GM20431 (cell line): ENCODE data around the gene B4GALT7.

Source experiments
- in situ Hi-C: fragments of 300-500 bp; cut with MseI, MboI; formaldehyde crosslinking; loops from one replicate; pipeline ENCODE4 v1.15.0; 2020; ENCODE audit warnings: low sequenced_read_pairs; ENCODE audit not compliant: unreplicated experiment

B4GALT7 gene

DNA sequence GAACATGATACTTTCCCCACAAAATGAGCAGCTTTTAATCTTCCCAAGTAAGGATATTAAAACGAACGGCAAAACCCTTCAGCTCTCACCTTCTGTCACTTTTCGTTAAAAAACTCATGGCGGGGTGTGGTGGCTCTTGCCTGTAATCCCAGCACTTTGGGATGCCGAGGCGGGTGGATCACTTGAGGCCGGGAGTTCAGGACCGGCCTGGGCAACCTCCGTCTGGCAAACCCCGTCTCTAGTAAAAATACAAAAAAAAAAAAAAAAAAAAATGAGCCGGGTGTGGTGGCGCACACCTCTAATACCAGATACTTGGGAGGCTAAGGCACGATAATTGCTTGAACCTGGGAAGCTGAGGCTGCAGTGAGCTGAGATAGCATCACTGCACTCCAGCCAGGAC, 7.0 kb upstream of the B4GALT7 start:
- in situ Hi-C loops = no loop called here

DNA sequence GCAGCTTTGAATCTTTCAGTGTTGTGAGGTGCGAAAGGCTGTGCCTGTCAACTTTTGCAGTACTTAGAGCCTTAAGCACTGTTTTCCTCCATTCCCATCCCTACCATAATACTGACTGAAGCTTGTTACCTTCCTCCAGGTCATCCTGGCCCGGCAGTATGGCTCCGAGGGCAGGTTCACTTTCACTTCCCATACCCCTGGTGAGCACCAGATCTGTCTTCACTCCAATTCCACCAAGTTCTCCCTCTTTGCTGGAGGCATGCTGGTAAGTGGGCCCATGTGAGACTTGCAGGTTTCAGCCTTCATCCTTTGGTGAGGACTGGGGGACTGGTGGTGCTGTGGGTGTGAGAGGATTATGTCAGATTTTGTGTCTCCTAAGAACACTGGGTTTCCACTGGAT, 6.4 kb upstream of the B4GALT7 start:
- in situ Hi-C loops = no loop called here

DNA sequence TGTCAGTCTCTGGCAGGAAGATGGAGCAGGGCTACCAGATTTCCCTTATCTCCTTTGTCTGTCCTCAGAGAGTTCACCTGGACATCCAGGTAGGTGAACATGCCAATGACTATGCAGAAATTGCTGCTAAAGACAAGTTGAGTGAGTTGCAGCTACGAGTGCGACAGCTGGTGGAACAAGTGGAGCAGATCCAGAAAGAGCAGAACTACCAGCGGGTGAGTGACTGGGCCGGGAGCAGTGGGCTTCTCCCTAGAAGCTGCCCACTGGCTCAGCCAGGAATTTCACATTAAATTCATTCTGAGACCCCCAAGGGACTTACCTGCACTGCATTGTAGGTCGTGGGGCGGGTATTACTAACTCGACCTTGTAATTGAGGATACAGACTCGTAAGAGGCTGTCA, 5.9 kb upstream of the B4GALT7 start:
- in situ Hi-C loops = no loop called here

DNA sequence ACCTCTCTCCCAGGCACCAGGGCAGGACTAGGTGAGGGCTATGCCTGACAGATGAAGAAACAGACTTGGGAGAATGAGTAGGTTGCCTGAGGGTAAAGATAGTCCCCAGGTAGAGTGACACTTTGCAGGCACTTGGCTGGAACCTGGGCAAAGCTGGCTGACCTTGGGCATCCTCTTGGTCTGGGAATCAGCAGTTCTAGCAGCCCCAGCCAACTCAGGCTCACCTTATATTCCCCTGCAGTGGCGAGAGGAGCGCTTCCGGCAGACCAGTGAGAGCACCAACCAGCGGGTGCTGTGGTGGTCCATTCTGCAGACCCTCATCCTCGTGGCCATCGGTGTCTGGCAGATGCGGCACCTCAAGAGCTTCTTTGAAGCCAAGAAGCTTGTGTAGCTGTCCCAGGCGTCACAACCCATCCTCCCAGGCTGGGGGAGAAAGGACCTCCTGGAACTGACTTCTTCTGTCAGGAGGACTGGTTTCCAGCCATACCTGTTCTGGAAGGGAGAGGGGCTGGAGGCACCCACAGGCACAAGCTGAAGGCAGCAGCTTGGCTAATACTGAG, 4.8 kb upstream of the B4GALT7 start:
- in situ Hi-C loops = no loop called here

DNA sequence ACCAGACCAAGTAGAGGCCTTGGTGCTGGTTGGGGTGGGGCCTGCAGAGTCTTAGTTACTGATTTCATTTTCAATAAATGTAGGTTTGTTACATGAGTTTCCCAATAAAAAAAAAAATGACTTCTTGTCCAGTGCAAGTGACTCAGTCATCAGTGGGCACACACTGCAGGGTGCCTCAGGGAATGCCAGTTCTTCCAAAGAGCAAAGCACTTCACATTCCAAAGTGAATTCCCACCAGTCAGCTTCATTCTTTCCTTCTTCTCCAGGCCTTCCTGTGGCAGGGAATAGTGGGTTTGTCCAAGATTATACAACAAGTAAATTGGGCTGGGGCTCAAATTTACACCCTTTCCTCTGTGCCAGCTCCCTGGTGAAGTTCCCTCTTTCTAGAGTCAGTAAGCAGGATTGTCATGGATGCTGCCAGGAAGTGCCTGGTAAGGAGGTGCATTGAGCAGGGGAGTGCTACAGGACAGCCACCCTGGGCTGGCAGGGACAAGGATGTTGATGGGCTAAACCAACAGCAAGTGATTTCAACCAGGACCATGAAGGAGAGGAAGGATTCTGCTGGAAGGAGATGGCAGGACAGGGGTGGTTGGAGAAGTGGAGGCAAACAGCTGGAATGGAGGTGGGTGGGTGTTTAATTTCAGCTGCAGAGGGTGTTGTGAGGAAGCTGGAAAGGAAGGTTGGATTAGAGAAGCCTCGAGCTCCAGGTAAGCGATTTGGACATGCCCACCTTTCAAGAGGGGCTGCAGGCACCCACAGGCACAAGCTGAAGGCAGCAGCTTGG, 3.7 kb upstream of the B4GALT7 start:
- in situ Hi-C loops = no loop called here

DNA sequence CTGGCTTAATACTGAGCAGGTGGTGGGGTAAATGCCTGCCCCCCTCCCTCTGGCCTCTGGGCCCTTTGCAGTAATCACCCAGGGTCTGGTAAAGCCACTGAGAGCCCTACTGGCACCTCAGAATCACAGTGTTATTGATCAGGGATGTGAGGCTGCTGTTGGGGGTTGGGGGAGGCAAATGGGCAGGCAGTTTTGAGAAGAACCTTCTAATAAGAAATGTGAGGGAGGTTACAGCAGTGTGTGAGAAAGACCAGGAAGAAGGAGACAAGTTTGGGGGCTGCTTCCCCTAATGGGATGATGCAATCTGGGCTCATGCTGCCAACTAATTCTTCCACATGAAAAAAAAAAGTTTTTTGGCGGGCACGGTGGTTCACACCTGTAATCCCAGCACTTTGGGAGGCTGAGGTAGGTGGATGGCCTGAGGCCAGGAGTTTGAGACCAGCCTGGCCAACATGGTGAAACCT, 3.1 kb upstream of the B4GALT7 start:
- in situ Hi-C loops = no loop called here

DNA sequence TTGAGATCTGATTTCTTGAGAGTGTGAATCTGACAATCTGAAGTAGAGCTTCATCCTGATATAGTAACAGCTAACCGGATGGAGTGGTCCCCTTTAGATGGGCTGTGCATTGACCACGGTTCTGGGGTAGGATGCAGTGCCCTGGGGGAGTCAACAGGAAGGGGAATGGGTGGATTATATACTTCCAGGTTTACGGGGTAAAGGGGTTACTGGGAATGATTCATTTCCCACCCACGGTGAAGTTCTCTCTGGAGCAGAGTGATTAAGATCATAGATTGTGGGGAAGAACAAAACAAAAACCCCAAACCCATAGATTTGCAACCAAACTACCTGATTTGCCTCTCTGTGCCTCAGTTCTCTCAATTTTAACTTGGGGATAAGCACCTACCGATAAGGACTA, 1.5 kb upstream of the B4GALT7 start:
- in situ Hi-C loops = no loop called here

DNA sequence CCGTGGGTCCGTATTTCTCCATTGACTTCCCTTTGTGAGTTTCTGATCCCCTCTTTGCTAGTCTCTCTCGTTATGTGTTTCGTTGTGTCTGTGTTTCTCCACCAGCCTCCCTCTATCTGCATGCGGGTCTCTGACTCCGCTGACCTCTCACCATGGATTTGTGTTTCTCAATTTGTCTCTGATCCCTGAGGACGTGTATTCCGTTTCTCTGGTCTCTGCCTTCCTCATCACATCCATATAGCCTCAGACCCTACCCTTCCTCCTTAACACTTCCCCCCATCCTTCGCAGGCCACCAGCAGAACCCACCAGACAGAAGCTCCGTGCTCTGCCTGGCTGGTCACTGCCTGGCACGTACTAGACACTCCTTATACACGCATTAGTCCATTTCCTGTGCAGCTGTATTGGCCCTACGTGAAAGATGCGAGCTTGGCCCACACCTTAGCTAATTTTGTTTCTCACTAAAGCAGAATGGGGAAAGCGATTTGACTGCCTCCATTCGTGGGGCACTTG, 631 bp downstream of the B4GALT7 start:
- in situ Hi-C loops = loop anchor here (25.0 kb wide), 1 partner anchor 462 kb away; no protein-coding TSS in a partner anchor

DNA sequence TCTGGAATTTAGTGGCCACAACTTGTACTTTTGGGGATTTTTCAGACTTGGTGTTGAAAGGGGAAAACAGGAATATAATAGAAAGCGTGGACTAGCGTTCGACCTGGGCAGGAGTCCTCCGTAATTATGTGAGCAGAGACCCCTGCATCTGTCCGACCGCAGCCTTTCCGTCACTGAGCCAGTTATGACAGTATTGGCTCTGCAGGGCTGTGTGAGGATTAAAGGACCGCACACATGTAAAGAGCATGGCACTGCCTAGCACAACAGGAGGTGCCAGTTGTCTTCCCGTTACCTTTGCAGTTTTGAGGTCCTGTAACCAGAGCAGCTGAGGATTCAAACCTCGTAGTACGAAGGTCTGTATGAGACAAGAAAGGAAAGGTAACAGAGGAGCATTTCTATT, 1.2 kb downstream of the B4GALT7 start:
- in situ Hi-C loops = loop anchor here (25.0 kb wide), 1 partner anchor 461 kb away; no protein-coding TSS in a partner anchor

DNA sequence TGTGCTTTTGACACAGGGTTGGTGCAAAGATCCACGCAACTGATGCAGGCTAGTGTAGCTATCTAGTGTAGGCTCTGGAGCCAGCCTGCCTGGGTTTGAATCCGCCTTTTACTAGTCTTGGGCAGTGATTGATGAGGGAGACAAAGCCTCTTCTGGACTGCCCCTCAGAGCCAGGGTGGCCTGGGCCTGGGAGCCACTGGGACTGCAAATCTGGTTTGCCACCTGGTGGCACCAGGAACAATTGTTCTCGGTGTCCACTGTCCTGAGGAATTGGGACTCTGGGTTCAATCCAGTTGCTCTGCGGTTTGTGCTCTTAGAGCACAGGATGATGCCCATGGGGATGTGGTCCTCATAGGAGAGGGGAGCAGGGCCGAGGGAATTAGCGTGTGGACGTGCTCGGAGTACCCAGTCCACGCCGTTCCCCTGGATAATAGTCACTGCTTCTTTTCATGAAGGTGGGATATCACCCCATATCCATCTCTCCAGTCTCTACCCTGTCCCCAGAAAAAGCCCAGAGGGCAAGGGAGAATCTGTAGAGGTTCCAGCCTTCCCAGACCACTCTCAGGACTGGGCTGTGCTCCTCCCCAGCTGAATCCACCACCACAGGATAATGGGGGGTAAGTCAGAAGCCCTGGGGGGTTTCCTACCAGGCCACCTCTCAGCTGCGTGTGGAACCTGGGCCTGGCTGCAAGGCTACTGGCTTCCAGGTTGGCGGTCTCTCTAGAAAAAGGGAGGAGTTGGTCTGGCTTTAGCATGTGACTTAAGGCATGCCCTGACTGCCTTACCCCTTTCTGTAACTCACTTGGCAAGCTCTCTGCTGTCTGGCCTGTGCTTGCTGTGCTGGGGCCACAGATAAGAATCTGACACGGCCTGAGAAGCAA, 1.9 kb downstream of the B4GALT7 start:
- in situ Hi-C loops = loop anchor here (25.0 kb wide), 1 partner anchor 460 kb away; no protein-coding TSS in a partner anchor

DNA sequence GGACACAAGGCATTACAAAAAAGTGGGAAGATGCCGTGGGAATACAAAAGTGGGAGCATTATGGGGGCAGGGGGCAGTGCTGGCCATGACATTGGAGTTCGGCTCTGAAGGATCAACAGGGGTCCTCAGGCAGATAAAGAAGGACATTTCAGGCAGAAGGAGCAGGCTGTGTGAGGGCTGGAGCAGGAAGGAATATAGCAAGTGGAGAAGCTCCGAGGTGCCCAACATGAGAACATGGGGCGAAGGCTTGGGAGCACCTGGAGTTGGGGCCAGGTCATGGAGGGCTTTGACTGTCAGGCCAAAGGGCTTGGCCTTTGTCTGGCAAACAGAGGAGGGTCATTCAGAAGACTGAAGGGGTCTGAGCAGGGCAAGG, 2.5 kb downstream of the B4GALT7 start:
- in situ Hi-C loops = loop anchor here (25.0 kb wide), 1 partner anchor 460 kb away; no protein-coding TSS in a partner anchor

DNA sequence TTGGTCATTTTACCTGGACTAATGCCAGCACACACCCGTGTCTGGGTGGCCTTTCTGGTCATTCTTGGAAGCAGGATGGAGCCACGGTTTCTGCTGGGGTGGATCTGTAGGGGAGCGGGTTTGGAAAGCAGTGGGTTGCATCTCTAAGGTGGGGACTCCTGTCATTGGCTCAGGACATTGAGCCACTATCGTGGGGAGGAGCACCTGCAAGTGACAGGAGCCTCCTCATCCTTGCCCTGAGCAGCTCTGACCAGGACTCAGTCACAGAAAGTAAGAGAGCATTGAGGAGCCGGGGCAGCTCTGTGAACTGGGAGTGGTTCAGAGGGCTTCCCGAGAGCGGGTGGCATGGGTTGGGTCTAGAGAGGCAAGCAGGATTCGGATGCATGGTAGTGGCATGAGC, 3.7 kb downstream of the B4GALT7 start:
- in situ Hi-C loops = loop anchor here (25.0 kb wide), 1 partner anchor 459 kb away; no protein-coding TSS in a partner anchor

DNA sequence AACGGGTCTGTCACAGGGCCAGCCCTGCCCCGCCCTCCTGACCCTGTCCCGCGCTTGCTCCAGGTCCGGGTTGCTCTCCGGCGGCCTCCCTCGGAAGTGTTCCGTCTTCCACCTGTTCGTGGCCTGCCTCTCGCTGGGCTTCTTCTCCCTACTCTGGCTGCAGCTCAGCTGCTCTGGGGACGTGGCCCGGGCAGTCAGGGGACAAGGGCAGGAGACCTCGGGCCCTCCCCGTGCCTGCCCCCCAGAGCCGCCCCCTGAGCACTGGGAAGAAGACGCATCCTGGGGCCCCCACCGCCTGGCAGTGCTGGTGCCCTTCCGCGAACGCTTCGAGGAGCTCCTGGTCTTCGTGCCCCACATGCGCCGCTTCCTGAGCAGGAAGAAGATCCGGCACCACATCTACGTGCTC, 4.2 kb downstream of the B4GALT7 start:
- in situ Hi-C loops = loop anchor here (25.0 kb wide), 1 partner anchor 458 kb away; no protein-coding TSS in a partner anchor

DNA sequence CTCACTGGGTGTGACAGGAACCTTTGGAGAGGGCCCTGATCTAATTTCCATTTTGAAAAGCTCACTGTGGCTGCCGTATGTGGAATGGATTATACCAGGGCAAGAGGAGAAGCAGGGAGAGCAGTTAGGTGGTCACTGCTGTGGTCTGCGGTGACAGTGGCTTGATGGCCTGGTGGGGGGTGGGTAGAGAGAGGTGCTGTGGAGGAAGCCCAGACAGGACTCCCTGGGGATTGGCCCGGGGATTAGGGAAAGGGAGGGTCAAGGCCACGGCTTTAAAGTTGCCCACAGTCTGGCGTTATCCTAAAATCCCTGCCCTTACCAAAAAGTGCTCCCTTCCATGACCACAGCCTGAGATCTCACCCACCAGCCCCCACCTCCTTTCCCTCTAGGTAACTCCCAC, 4.7 kb downstream of the B4GALT7 start:
- in situ Hi-C loops = loop anchor here (25.0 kb wide), 1 partner anchor 458 kb away; no protein-coding TSS in a partner anchor

DNA sequence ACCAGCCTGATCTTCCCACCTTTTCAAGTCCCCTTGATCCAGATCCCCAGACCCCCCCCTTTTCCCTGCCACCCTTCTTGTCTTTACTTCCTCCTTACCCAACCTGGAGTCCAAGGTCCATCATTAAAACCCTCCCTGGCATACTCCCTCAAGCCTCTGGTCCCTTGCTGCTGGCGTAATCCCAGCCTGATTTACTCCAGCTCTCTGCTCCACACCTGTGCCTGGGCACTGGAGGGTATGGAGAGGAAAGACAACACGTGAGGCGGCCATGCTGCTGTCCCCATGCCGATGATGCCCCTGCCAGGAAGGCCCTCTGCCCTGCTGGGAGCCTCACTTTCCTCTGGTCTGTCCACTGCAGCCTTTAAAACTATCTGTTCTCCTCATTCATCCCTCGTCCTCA, 5.1 kb downstream of the B4GALT7 start:
- in situ Hi-C loops = loop anchor here (25.0 kb wide), 1 partner anchor 457 kb away; no protein-coding TSS in a partner anchor

DNA sequence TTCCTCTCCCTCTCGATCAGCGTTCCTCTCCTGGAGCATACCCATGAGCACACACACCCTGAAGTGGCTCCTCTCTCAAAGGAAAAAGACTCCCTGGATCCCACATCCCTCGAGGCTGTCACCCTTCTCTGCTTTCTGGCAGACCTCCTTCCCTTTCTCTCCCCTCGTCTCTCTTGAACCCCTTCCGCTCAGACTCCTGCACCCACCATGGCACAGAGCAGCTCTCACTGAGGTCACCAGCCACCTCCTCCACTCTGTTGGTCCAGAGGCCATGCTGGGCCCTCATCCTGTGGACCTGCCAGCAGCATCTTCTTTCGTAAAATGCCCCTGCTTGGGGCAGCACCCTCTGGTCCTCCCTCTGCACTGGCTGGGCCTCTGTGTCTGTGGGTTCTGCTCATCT, 5.7 kb downstream of the B4GALT7 start:
- in situ Hi-C loops = loop anchor here (25.0 kb wide), 1 partner anchor 457 kb away; no protein-coding TSS in a partner anchor

DNA sequence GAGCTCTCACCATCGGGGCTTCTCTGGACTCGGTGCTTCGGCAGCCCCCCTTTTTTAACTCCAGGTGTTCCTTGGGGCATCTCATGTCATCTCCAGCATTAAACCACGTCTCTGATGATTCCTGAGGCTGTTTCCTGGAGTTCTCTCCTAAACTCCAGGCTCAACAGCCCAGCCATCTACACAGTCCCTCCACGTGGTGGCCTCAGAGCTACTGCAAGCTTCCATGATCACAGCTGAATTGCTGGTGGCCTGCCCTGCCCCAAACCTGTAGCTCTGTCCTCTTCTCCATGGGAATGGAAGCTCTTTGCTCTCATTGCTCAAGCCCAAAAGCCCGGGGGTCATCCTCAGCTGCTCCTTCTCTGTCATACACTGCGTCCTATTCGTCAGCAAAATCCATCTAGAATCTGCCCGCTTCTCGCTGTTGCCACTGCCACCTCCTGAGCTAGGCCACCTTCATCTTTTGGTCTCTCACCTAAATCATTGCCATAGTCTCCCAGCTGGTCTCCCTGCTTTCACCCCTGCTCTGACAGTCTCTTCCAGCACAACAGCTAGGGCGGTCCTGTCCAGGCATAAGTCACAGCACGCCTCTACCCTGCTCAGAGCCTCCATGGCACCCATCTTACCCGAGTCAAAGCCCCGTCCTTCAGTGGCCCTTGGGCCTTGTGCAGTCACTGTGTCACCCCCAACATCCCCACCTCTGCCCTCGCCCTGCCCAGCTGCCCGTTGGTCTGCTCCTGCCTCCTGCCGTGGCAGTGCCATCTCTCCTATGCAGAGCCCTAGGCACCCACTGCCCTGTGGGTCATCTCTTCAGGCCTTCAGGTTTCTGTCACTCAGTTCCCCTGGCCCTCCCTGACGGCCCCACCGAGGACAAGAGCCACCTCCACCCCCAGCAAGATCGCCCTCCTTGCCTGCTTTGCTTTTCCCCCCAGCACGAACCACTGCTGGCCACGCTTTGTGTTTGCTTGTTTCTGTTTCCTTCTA, 6.4 kb downstream of the B4GALT7 start:
- in situ Hi-C loops = loop anchor here (25.0 kb wide), 1 partner anchor 456 kb away; no protein-coding TSS in a partner anchor

DNA sequence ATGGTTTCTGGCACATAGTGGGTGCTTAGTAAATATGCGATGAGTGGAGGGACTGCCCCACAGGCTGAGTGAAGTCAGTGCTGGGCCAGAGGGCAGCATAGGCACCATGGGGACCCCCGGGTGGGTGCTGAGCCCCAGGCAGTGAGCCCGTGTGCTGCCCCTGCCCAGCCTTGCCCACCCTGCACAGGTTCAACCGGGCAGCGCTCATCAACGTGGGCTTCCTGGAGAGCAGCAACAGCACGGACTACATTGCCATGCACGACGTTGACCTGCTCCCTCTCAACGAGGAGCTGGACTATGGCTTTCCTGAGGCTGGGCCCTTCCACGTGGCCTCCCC, 7.2 kb downstream of the B4GALT7 start:
- in situ Hi-C loops = loop anchor here (25.0 kb wide), 1 partner anchor 455 kb away; no protein-coding TSS in a partner anchor
